ENCODE data around the gene MYH15.

MYH15 gene

DNA sequence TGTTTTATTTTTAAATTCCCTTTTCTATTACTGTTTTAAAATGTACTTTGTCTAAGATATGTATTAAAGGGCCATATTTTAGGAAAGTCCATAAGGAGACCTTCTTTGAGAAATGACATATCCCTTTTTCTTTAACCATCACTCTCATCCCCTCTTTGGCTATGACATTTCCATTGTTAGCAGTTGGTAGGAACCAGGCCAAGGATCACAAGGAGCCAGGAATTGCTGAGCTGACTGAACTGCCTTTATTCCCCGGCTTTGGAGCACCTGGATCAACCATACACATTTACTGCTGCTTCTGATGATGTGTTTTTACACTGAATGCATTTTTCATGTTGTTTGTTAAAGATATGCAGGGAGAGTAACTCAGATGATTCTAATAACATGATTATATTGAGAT, 134.4 kb downstream of the MYH15 start:
- TF ChIP-seq, protein P1, sequence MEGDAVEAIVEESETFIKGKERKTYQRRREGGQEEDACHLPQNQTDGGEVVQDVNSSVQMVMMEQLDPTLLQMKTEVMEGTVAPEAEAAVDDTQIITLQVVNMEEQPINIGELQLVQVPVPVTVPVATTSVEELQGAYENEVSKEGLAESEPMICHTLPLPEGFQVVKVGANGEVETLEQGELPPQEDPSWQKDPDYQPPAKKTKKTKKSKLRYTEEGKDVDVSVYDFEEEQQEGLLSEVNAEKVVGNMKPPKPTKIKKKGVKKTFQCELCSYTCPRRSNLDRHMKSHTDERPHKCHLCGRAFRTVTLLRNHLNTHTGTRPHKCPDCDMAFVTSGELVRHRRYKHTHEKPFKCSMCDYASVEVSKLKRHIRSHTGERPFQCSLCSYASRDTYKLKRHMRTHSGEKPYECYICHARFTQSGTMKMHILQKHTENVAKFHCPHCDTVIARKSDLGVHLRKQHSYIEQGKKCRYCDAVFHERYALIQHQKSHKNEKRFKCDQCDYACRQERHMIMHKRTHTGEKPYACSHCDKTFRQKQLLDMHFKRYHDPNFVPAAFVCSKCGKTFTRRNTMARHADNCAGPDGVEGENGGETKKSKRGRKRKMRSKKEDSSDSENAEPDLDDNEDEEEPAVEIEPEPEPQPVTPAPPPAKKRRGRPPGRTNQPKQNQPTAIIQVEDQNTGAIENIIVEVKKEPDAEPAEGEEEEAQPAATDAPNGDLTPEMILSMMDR (IDR thresholded peaks at IDR 0.05; ENCODE audit: low read depth, low read length) = no peak
- H3K4me3 ChIP-seq (ENCODE audit: low read depth, low read length) = no peak overlapping the region

DNA sequence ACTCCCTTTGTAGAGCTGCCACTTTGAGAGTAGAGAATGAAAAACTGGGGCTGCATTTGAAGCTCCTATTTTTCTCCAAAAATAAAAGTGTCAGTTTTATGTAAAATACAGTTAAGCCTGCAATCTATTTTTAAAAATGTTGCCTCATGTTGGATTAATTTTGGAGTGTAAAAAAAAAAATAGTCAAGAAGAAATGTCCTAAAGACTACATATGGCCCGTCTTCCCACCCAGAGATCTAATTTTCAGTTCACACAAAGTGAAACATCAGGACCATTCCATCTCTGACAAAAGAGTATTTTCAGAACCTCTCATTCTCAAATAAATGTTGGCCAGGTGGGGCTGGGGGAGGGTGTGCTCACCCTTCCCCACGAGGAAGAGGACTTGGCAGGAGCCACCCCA, 151.4 kb downstream of the MYH15 start:
- no peak overlapping the region for H3K4me3 ChIP-seq (ENCODE audit: low read depth, low read length)
- TF ChIP-seq, protein P1 (IDR thresholded peaks at IDR 0.05; ENCODE audit: low read depth, low read length) = no peak

DNA sequence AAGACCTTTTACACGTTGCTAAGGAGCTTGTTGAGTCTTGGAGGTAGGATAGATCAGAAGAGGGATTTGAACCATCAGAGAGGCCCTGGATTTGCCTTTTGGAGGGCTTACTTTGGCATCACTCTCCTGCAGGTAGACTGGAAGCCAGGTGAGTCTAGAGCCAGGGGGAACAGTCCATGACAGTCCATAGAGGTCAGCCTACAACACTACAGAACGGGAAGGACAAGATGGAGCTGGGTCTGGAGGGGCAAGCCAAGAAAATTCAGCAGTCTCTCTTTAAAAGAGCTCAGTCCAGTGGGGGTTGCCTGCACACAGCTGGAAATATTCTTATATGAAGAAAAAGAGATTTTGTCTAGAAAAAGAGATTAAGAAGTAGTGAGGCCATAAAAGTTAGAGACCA, 153.4 kb downstream of the MYH15 start:
- H3K4me3 ChIP-seq (ENCODE audit: low read depth, low read length) = no peak overlapping the region
- TF ChIP-seq, protein P1 (IDR thresholded peaks at IDR 0.05; ENCODE audit: low read depth, low read length) = no peak

DNA sequence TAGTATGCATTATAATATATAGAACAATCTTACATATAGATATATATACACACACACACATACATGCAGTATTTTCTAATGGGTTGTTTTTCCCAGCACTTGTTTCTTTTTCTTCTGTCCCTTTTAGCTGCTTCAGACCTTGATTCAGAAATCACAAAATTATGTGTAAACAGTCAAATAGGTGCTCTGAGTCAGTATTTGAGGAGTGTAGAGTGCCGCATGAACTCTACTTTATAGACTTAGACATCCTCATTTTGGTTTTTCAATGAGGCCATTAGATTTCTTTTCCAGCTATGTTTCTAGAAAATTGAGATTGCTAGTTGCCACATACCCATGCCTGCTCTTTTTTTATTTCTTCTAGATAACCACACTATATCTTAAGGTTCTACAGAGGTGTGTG, 155.8 kb downstream of the MYH15 start:
- TF ChIP-seq, protein P1 (IDR thresholded peaks at IDR 0.05; ENCODE audit: low read depth, low read length) = no peak
- H3K4me3 ChIP-seq (ENCODE audit: low read depth, low read length) = no peak overlapping the region

DNA sequence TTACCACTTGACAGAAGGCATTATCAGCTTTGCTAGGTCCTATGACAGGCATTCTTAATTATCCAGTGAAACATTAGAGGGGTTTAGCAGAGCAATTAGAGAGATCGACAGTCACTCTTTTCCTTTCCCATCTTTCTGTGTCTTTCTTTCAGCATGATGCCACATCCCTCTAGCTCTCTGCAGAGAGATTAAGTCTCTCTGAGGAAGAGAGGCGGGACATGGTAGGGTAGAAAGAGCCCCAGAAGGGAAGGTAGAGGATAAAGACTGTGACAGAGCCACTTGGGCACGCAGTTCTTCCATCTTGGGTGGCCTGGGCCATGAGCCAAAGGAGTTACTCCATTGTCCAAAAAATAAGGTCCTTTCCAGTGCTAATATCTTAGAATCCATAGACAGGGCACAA, 158.2 kb downstream of the MYH15 start:
- H3K4me3 ChIP-seq (ENCODE audit: low read depth, low read length) = no peak overlapping the region
- TF ChIP-seq, protein P1 (IDR thresholded peaks at IDR 0.05; ENCODE audit: low read depth, low read length) = no peak

DNA sequence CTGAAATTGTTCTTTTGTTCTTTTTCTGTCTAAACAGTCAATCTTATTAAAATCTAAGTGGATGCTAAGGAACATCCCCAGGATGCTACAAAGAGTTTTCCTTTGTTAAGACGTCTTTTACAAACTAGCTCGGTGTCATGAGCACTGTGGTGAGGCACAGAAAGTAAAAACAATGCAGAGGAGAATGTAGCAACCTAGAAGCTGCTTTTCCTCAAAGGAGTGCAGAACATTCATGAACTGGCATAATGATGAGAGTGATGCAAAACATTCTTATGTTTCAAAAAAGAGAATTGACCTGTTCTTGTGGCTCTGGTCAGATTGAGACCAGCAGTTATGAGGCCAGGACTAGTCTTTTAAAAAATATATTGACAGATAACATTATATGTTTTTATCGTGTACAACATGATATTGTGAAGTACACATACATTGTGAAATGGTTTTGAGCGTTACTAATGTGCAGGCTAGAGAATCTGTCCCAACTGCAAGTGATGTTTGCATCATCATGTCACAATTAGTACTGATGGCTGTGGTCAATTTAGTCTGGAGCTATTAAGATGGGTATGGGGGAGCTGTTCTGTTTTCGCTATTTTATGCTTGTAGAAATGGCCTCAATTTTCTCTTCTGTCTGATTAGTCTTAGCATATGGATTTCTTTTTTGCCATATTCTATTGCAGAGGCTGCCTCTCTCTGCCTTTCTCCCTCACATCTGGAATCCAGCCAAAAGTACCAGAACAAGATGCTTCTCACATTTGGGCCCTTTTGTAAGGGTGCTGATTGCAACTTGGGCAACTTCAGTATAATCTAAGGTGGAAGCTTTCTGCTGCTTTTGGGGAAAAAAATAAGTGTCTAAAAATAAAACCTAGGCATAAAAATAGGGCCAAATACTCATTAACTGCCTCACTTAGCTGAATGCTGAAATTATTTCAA, 163.8 kb downstream of the MYH15 start:
- TF ChIP-seq, protein P1 (IDR thresholded peaks at IDR 0.05; ENCODE audit: low read depth, low read length) = no peak

DNA sequence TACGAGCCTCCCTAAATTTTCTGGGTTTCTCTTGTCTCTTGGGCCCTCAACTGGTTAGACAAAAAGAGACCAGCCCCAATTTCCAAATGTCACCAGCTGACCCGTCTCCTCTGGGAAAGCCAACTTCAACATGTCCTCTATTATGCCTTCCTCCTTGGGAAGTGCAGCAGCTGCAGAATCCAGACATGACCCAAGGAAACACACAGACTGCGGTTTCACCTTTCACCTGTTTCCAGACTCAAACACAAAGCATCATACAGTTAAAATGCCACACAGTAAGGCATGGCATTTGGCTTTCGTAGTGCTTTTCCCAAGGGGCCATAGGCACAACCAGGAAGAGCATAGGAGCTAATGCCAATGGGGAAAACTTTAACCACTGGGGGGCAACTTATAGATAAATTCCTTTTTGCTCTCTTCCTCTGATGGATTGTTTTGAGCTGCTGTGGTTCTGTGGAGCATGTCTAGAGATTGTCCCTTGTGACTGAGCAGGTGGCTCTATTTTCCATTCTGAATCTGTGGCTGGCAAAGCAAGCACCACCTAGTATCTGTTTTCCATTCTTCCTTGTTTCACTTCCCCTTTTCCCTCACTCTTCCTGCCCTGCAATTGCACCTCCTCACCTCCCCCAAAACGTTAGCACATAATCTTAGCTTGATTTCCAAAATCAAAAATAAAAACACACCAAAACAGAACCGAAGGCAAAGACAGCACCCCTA, 164.7 kb downstream of the MYH15 start:
- no peak overlapping the region for H3K4me3 ChIP-seq (ENCODE audit: low read depth, low read length)
- TF ChIP-seq, protein P1 (IDR thresholded peaks at IDR 0.05; ENCODE audit: low read depth, low read length) = no peak

More for the DNA sequence above, 163.8 kb downstream of the MYH15 start:
- no peak overlapping the region for H3K4me3 ChIP-seq (ENCODE audit: low read depth, low read length)

Measured in WI38 (cell line).